Progenitor cell of endocrine pancreas (in vitro differentiated cells): ENCODE results near the gene ETV3L. TPM values are rescaled to one million over a fixed set of nuclear protein-coding genes. Genes with fewer than 3 reads are reported as not detected.

ENCODE experiments used
- DNase-seq: peaks from one replicate; pipeline ENCODE4 v3.0.0; 2021; ENCODE audit warnings: low spot score; ENCODE audit not compliant: unreplicated experiment
- H3K27ac Mint-ChIP-seq: 2 replicates; pipeline ENCODE4 v1.8.0; 2021; ENCODE audit warnings: mild to moderate bottlenecking, moderate library complexity, mixed read lengths
- H3K27me3 Mint-ChIP-seq: 2 replicates; pipeline ENCODE4 v1.8.0; 2021; ENCODE audit warnings: mixed read lengths
- H3K36me3 Mint-ChIP-seq: 2 replicates; pipeline ENCODE4 v1.8.0; 2022; ENCODE audit warnings: mixed read lengths; ENCODE audit not compliant: insufficient read depth
- H3K4me1 Mint-ChIP-seq: 2 replicates; pipeline ENCODE4 v1.8.0; 2021; ENCODE audit warnings: low read depth, mixed read lengths
- H3K4me3 Mint-ChIP-seq: 2 replicates; pipeline ENCODE4 v1.8.0; 2021; ENCODE audit warnings: low read depth, mild to moderate bottlenecking, moderate library complexity, mixed read lengths
- H3K9me3 Mint-ChIP-seq: 2 replicates; pipeline ENCODE4 v1.8.0; 2021; ENCODE audit warnings: low read depth, mixed read lengths
- total RNA-seq: library from RNA; stranded (reverse); gene quantifications from 2 replicates; pipeline ENCODE4 v1.2.1, GENCODE V29; 2021
- TF ChIP-seq, protein P1 (sequence below): fragments of 200-600 bp; sonication (generic); IDR thresholded peaks from one replicate; pipeline ENCODE4 v1.5.0; 2021; ENCODE audit warnings: antibody characterized with exemption, mild to moderate bottlenecking; ENCODE audit not compliant: unreplicated experiment

The ETV3L gene
- total RNA-seq, 1 donor from 2014 or later, result 0.72 TPM

DNA sequence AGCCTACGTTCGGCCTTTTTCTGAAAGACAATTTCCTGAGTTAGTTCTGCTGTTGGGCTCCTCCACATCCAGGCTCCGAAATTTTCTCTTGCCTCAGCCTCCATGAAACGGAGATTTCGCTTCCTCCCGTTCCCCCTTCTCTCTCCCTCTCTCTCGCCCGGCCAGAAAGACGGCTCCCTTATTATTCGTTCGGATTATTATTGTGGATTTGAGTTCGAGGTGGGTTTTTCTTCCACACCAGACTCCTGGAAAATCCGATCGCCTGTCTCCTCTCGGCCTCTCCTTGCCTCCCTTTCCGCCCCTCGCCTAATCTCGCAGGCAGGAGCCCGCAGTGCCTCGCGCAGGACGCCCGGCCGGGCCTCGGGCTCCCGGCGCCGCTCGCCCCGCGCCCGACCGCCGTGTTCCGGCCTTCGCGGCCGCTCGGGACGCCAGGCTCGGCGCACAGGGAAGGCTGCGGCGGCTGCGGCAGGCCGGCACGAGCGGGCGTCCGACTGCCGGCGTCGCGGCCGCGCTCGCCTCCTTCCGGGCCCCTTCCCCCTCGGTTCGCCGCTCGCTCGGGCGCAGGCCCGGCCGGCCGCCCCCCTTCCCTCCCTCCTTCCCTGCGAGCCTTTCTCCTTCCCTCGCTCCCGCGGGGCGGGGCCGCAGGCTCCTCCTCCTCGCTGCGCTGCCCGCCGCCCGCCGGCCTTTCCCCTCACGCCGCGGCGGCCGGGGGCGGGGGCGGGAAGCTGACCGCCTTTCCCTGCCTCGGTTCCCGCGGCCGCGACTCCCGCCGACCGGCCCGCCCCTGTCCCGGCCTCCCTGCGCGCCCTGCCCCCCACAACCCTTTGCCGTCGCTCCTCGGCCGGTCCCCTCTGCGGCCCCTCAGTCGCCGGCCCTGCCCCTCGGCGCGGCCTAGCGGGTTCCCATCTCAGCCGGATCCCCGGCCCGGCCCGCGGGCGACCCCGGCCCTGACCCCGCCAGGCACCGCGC is 54.1 kb downstream of the ETV3L start, which contains the start of gene ARHGEF11:
Gene ARHGEF11 (minus strand): TSS at position 493 of the 969 bp plus-strand sequence. CDS start 1,412 bp downstream, outside the sequence.
- H3K4me1 Mint-ChIP-seq, result peaks cover 43% of the 10 kb centered on the region
- no peaks in the 10 kb centered on the region for H3K9me3 Mint-ChIP-seq
- TF ChIP-seq, protein P1, sequence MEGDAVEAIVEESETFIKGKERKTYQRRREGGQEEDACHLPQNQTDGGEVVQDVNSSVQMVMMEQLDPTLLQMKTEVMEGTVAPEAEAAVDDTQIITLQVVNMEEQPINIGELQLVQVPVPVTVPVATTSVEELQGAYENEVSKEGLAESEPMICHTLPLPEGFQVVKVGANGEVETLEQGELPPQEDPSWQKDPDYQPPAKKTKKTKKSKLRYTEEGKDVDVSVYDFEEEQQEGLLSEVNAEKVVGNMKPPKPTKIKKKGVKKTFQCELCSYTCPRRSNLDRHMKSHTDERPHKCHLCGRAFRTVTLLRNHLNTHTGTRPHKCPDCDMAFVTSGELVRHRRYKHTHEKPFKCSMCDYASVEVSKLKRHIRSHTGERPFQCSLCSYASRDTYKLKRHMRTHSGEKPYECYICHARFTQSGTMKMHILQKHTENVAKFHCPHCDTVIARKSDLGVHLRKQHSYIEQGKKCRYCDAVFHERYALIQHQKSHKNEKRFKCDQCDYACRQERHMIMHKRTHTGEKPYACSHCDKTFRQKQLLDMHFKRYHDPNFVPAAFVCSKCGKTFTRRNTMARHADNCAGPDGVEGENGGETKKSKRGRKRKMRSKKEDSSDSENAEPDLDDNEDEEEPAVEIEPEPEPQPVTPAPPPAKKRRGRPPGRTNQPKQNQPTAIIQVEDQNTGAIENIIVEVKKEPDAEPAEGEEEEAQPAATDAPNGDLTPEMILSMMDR, result no peak
- peak within 1 kb of the TSS; percentile 99 for H3K27ac Mint-ChIP-seq
- peak; percentile 89 for DNase-seq
- H3K36me3 Mint-ChIP-seq, result peaks cover 3% of the 10 kb centered on the region
- H3K4me3 Mint-ChIP-seq, result peak within 1 kb of the TSS; percentile 94
- H3K27me3 Mint-ChIP-seq, result no peaks in the 10 kb centered on the region

DNA sequence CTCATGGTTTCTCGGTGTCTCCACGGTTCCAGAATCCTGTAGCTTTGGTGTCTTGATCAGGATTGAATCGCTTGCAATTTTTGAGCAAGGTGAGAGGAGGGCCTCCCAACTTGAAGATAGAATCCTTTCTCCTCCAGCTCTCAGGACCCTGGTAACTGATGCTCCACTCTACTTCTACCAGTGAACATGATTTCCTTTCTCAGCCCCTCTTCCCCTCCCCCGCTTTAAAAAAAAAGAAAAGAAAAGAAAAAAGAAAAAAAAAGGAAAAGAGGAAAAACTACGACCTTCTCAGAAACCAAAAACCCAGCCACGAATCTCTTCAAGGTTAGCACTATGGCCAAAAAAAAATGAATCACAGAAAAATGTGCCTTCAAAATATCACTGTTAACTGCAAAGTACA is 55.3 kb downstream of the ETV3L start:
- Mint-ChIP-seq H3K9me3 (no peaks in the 10 kb centered on the region), H3K27me3 (no peaks in the 10 kb centered on the region), H3K4me1 (peaks cover 53% of the 10 kb centered on the region), H3K4me3 (peak overlapping the region; percentile 94), H3K27ac (peak overlapping the region; percentile 99), H3K36me3 (peaks cover 3% of the 10 kb centered on the region)
- DNase-seq, result no peak
- TF ChIP-seq, protein P1, result no peak

DNA sequence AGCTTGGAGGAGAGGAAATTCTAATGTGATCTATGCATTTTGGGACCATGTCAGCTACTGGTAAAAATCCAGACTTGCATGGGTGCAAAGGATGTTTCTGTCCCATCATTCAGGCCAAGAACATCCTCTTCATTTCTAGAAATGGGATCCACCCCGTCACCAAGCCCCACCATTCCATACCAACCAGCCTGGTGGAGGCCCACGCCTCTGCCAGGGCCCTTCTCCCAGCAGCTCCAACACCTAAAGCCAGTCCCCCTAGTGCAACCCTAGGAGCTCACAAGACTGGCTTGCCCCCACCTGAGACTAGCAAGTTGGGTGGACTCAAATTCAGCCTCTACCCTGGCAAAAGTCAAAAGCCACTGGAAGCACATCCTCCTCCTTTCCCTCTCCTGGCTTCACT is 55.9 kb downstream of the ETV3L start:
- H3K4me3 Mint-ChIP-seq, result peak overlapping the region; percentile 94
- H3K36me3 Mint-ChIP-seq, result peaks cover 4% of the 10 kb centered on the region
- peak overlapping the region; percentile 50 for H3K27ac Mint-ChIP-seq
- H3K9me3 Mint-ChIP-seq, result no peaks in the 10 kb centered on the region
- DNase-seq, result no peak
- no peaks in the 10 kb centered on the region for H3K27me3 Mint-ChIP-seq
- H3K4me1 Mint-ChIP-seq, result peaks cover 57% of the 10 kb centered on the region
- TF ChIP-seq, protein P1, result no peak

DNA sequence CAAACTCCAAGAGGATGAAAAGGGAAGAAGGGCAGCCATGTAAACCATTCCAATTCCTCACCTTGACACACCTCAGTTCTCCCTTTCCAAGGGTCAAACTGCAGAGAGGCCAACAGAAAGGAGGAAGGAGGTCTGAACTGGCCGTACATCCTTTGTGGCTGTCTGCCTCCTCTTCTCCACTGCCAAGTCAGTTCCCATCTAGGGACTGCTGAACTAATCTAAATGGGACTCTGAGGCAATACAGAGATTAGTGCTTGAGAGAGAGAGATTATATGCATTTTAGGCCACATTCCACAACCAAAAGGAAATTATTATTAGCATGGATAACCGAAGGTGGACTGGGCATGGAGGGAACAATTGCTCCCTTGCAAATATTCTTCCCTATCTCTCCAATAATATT is 56.8 kb downstream of the ETV3L start:
- no peak for DNase-seq
- Mint-ChIP-seq H3K27ac (no peak overlapping the region), H3K27me3 (no peaks in the 10 kb centered on the region), H3K9me3 (no peaks in the 10 kb centered on the region), H3K4me3 (peak overlapping the region; percentile 94), H3K36me3 (peaks cover 4% of the 10 kb centered on the region), H3K4me1 (peaks cover 57% of the 10 kb centered on the region)
- TF ChIP-seq, protein P1, result no peak

Other genes with a start within 250 kb of the ETV3L start
- gene INSRR, start 240.7 kb downstream of the ETV3L start, total RNA-seq, result not detected in 2 replicates
- 0.36 TPM in 1 of 2 replicates, not detected in the other for gene NTRK1, start 238.9 kb downstream of the ETV3L start, total RNA-seq
- gene PEAR1, start 206.1 kb downstream of the ETV3L start, total RNA-seq, result 0.20 TPM in 1 of 2 replicates, not detected in the other
- not detected in 2 replicates for gene LRRC71, start 179.2 kb downstream of the ETV3L start, total RNA-seq
- gene ARHGEF11, start 54.1 kb downstream of the ETV3L start, total RNA-seq, result 55.9 and 56.7 TPM in 2 replicates
- gene ETV3, start 38.6 kb upstream of the ETV3L start, total RNA-seq, result 31.8 and 32.5 TPM in 2 replicates